HG03060 (cell line): ENCODE measurements around the gene OTOR.

Source experiments
- ATAC-seq: cut with Tn5 transposase; IDR thresholded peaks from one replicate; pipeline ENCODE4 v1.9.1; 2021; ENCODE audit warnings: low read depth, moderate number of reproducible peaks; ENCODE audit not compliant: unreplicated experiment

Gene OTOR

GRCh38 chr20:16747291-16747811 lies 807 bp upstream of the OTOR start:
- ATAC-seq: no peak

GRCh38 chr20:16749573-16749972 lies 1.4 kb downstream of the OTOR start:
- ATAC-seq: no peak

GRCh38 chr20:16752082-16752481 lies 3.9 kb downstream of the OTOR start:
- no peak for ATAC-seq

- no peak for ATAC-seq
Observed at GRCh38 chr20:16752901-16753300, 4.7 kb downstream of the OTOR start.

- ATAC-seq: no peak
Observed at GRCh38 chr20:16758454-16759180, 10.5 kb downstream of the OTOR start.

GRCh38 chr20:16759181-16759563 lies 11.0 kb downstream of the OTOR start:
- ATAC-seq: no peak

- ATAC-seq: no peak
Observed at GRCh38 chr20:16760431-16761304, 12.5 kb downstream of the OTOR start.

- no peak for ATAC-seq
Observed at GRCh38 chr20:16761305-16761829, 13.2 kb downstream of the OTOR start.

GRCh38 chr20:16764560-16764959 lies 16.4 kb downstream of the OTOR start:
- ATAC-seq: no peak

- no peak for ATAC-seq
Observed at GRCh38 chr20:16771213-16771612, 23.1 kb downstream of the OTOR start.

GRCh38 chr20:16775961-16776360 lies 27.8 kb downstream of the OTOR start:
- ATAC-seq: no peak

GRCh38 chr20:16777126-16777525 lies 29.0 kb downstream of the OTOR start:
- no peak for ATAC-seq

GRCh38 chr20:16778159-16778558 lies 30.0 kb downstream of the OTOR start:
- ATAC-seq: no peak

- ATAC-seq: no peak
Observed at GRCh38 chr20:16781496-16781895, 33.3 kb downstream of the OTOR start.

- ATAC-seq: no peak
Observed at GRCh38 chr20:16785226-16785625, 37.1 kb downstream of the OTOR start.
